NCI-H748 (cell line): ENCODE data around the gene SUPT5H.
"Not testable (repeated sequence)": the region's sequence is repeated elsewhere in the genome, so short reads cannot be mapped to it uniquely, and the experiment has no call there.

Experiments used
- DNase-seq: peaks from one replicate; lab custom pipeline; 2025; ENCODE audit not compliant: unreplicated experiment; lab: John Stamatoyannopoulos, UW

SUPT5H gene

DNA sequence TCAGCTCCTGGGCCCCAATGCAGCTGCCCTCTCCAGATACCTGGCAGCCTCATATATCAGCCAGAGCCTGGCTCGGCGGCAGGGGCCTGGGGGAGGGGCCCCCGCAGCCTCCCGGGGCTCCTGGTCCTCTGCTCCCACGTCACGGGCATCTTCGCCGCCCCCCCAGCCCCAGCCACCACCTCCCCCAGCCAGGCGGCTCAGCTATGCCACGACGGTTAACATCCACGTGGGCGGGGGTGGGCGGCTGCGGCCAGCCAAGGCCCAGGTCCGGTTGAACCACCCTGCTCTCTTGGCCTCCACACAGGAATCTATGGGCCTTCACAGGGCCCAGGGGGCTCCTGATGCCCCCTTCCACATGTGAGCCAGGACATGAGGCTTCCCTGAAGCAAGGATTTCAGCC lies 20.4 kb upstream of the SUPT5H start:
- no peak for DNase-seq

DNA sequence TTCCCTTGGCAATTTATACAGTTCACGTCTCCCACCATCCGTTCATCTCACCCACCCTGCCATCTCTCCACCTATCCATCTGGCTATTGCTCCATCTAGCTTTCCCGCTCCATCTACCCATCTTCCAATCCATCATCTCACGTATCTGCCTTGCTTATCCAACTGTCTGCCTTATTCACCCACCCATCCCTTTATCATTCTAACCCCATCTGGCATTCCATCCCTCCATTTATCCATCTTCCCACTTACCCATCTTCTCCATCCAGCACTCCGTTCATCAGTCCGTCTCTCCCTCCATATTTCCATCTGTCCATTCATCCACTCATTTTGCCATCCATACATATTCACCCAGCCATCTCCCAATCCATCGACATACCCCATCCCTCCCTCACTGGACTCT lies 19.6 kb upstream of the SUPT5H start:
- DNase-seq: no peak

DNA sequence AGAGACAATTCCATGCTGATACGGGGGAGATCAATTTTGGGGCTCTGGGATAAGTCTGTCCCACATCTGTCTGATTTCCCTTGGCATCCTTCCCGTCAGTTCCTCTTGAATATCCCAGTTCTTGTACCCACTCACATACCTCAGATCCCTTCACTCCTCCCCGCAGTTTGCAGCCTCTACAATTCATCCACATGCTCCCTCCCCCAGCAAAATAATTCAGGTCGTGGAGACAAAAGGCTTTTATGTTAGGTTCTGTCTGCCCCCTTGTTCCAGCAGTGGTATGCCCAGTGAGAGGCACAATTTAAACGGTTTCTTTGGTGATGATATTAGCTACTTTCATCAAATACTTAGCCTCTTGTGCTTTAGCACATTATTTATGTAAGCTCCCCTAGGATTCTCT lies 19.2 kb upstream of the SUPT5H start:
- DNase-seq: no peak

DNA sequence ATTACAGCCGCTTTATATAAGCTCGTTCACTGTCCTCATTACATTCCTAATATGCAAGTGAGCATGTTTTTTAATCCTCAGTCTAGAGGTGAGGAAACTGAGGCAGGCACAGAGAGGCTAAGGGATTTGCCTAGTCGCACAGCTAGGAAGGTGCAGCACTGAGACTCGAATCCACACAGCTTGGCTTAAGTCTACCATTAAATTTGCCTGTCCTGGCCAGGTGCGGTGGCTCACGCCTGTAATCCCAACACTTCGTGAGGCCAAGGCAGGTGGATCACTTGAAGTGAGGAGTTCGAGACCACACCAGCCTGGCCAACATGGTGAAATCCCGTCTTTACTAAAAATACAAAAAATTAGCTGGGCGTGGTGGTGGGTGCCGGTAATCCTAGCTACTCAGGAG lies 17.7 kb upstream of the SUPT5H start:
- DNase-seq: no peak

DNA sequence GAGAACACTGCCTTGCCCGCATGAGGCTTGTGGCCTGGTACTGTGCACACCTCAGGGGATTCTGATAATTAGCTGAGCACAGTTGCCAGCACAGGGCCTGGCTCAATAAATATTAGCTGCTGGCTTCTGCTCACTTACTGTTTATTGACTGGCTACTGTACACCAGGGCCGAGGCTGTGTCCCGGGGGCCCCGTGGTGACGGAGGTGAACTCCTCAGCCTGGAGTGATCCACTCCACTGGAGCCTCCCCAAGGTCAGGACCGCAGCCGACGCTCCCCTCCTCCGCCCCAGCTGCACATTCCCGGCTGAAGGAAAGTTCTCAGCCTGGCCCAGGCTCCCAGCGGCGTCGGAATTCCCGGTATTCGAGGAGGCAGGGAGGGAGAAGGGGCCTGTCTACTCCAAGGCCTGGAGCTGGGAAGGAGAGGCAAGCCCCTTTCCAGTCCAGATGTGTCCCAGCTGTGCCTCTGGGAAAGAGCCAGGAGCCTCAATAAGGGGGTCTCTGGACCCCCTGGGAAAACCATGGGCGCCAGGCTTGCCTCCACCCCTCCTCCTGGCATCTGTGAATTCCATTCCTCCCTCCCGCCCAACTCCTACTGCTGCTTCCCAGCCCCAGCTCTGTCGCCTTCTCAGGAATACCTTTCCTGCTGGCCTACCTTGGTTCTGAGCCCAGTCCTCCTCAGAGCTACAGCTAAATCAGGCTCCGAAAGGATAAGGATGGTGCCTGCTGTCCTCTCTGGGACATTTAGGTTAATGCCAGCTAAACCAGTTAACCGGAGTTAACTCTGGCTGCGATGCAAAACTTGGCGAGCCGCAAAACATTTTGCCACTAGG lies 16.9 kb upstream of the SUPT5H start:
- DNase-seq: no peak

DNA sequence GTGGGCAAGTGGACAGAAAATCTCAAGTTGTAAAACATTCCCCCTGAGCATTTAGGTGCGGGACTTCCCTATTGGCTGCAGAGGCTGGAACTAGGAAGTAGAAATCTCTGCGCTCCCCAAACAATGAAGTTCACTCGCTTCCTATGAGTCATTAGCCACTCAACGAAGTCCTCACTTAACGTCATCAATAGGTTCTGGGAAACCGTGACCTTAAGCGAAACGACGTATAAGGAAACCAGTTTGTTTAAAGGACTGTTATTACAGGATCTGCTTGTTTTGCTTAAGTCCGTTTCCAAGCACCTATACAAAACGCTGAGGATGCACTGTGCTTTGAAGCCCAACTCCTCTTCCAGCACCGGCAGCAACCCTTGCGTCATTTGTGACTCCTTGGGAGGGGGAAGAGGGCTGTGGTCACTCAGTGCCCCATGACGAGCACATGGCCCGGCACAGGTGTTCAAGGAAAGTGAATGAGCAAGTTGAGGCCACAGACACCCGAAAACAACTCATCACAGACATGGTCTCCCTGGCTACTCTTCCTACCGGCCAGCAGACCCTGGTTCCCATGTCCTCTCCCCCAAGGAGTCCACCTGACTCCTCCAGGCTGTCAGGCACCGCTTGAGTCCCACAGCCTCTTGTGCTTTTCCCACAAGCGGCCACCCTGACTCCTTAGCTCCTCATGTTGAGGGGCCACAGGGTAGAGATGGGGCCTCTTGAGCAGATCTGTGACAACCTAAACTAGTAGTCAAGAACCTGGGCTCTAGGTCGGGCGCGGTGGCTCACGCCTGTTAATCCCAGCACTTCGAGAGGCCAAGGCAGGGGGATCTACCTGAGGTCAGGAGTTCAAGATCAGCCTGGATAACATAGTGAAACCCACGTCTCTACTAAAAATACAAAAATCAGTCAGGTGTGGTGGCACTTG lies 14.4 kb upstream of the SUPT5H start:
- peak; percentile 18 for DNase-seq

DNA sequence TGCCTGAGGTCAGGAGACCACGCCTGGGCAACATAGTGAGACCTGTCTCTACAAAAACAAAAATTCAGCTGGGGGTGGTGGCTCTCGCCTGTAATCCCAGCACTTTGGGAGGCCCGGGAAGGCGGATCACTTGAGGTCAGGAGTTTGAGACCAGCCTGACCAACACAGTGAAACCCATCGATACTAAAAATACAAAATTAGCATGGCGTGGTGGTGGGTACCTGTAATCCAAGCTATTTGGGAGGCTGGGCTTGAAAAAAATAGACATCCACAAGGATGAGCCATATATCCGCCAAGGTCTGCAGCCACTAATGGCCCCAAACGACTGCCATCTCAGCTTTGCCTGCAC lies 12.7 kb upstream of the SUPT5H start:
- DNase-seq: no peak

DNA sequence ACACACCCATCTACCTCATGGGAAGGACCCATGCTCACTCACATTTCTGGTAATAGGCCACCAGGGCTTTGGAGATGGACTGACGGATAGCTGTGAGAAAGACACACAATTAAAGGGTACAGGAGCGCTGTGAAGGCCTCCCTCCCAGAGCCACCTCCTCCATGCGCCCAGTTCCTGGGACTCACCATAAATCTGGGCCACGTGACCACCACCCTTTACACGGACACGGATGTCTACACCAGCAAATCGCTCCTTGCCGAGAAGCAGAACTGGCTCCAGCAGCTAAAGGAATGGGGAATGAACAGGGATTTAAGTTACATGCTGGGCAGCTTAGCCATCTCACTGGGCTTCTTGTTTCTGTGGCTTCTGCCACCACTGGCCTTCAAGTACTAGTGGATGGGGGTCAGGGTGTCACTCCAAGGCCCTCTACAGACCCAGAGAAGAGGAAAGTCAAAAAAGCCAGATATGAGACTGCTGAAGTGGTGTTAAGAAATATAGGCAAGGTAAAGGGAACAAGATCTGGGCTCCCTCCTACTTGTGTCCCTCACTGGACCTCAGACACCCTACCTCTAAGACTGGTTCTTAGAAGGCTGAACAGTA lies 11.8 kb upstream of the SUPT5H start:
- DNase-seq: no peak

DNA sequence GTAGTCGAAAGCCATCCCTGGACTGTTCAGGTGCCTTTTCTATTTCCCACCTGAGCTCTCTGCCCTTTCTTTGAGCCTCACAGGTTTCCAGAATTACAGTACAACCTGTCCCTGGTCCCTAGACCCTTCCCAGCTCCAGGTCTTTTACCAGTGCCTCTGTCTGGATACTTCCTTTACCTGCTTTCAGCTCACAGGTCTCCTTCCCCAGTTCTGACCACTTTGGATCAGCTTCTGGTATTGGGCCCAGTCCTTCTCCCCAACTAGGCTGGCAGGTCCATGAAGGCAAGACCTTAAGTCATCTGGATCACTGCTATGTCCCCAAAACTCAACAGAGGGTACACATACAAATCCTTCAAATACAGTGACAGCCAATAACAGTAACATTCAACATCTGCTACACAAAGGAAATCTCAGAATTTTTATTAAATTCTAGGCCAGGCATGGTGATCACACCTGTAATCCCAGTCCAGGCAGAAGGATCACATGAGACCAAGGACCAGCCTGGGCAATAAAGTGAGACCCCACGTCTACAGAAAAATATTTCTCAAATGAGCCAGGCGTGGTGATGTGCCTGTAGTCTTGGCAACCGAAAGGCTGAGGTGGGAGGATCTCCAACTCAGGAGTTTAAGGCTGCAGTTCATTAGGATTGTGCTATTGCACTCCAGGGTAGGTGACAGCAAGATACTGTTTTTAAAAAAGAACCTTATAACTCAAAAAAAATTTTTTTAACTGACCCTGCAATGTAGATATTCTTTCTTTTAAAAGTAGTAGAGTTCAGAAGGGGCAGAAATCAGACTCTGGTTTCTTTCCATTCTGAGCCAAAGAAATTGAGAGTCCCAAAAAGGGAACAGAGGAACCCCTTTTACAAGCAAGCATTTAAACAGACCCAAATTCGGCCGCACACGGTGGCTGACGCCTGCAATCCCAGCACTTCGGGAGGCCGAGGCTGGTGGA lies 11.0 kb upstream of the SUPT5H start:
- DNase-seq: no peak

DNA sequence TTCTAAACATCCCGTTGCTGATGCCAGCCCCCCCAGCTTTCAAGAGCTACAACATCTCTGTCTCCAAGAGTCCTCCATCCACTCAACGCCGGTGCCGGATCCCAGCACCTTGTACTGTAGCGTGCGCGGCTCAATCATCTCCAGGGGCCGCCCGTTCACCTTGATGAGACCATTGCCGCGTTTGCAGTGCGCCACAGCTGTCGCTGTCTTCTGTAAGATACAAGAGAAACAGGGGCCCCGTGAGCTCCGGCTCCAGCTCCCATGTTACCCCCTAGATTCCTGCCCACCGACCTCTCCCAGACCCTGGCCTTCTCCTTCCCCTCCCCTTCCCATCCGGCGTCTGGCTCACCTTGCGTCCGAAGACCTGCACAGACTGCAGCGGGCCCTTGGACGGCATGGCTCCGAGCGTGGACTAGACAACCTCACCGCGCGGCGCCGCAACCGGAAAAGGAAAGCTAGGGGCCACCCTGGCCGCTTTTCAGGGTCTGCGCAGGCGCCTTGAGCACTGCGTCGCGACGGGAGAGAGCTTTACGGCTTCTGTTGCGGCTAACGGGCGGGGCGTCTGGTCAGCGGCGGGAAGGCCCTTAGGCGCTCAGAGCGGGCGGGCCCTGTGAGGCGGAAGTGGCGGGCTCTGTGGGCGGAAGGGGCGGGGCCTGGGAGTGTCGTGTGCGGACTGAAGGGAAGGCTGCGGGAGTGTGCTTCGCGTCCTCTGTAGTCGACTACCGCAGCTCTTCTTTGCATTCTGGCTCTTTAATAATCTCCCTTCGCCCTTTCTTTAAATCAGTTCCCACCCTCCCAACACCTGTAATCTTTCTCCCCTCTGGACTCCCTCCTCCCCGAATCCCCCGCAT lies 9.7 kb upstream of the SUPT5H start, which contains the start of gene RPS16:
Gene RPS16 (minus strand): TSS at position 451 of the 851 bp plus-strand sequence. CDS start 54 bp downstream, at position 397.
- DNase-seq: peak; percentile 100

DNA sequence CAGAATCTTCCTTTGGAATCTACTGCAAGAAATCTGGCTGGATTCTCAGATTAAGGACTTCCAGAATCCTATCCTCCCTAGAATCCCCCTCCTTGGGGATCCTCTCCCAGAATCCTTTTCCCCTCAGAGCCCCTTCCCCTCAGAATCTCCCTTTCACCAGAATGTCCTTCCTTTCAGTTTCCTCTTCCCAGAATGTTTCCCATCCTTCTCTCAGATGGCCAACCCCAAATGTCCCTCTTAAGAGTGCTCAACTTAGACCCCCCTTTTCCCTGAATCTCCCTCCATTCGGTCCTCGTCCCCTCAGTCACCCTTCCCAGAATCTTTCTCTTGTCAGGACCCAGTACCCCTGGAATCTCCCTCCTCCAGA lies 9.0 kb upstream of the SUPT5H start:
- DNase-seq: no peak

DNA sequence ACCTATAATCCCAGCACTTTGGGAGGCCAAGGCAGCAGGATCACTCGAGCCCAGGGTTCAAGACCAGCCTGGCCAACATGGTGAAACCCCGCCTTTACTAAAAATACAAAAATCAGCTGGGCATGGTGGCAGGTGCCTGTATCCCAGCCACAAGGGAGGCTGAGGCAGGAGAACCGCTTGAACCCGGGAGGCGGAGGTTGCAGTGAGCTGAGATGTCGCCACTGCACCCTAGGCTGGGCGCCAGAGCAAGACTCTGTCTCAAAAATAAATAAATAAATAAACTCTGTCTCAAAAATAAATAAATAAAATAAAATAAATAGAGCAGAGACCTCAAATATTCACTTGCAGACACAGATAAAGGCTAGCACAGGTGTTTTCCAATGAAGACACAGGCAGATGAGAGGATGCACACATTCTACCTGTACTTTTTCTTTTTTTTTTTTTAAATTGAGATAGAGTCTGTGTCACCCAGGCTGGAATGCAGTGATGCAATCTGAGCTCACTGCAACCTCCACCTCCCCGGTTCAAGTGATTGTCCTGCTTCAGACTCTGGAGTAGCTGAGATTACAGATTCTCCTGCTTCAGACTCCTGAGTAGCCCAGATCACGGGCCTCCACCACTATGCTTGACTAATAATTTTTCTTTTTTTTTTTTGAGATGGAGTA lies 7.0 kb upstream of the SUPT5H start:
- DNase-seq: no peak

DNA sequence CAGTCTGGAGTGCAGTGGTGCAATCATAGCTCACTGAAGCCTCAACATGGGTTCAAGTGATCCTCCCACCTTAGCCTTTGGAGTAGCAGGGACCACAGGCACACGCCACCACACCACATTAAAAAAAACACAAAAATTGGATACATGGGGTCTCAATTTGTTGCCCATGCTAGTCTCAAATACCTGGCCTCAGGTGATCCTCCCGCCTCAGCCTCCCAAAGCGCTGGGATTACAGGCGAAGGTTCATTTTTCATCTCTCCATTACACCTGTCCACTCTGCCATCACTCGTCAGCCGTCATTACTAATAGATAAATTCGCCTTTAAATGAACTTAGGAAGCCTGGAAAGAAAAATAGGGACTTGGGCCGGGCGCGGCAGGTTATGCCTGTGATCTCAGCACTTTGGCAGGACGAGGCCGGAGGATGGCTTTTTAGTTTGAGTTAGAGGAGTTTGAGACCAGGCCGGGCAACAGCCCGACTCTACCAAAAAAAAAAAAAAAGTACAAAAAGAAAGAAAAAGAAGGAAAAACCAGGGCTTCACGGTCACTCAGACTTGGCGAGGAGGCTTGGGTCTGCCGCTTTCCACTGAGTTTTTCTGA lies 685 bp upstream of the SUPT5H start:
- DNase-seq: peak; percentile 45

DNA sequence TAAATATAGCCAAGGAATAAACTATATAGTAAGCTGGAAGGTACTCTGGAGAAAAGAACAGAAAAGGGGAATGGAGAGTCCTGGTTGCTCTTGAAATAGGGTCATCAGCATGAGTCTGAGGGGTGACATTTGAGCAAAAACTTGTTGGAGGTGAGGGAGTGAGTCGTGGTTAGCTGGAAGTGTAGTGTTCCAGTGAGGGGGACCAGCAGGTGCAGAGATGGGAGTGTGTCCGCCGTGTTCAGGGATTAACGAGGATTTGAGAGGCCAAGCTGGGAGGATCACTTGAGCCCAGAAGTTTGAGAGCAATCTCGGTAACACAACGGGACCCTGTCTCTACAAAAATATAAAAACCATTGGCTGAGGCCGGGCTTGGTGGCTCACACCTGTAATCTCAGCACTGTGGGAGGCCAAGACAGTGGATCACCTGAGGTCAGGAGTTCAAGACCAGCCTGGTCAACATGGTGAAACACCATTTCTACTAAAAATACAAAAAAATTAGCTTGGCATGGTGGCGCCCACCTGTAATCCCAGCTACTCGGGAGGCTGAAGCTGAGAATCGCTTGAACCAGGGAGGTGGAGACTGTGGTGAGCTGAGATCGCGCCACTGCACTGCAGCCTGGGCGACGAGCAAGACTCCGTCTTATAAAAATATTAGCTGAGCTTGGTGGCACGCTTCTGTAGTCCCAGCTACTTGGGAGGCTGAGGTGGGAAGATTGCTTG lies 1.1 kb downstream of the SUPT5H start:
- DNase-seq: no peak

DNA sequence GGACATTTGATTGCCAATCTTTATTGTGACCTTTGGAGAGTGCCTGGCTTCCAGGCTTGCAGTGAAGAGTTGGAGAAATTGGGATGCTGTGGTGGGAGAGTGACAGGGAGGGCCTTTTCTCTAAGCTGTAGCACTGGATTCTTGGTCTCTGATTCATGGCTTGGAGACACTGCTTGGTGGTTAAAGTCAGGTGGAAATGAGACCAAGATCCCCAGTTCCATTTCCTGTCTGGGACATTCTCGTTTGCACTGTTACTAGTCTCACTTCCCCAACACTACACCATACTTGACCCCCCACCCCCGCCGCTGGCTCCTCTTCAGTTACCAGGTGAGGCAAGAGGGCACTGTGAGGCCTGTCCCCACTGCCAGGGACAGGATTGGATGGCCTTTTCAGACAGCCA lies 2.9 kb downstream of the SUPT5H start:
- DNase-seq: no peak

DNA sequence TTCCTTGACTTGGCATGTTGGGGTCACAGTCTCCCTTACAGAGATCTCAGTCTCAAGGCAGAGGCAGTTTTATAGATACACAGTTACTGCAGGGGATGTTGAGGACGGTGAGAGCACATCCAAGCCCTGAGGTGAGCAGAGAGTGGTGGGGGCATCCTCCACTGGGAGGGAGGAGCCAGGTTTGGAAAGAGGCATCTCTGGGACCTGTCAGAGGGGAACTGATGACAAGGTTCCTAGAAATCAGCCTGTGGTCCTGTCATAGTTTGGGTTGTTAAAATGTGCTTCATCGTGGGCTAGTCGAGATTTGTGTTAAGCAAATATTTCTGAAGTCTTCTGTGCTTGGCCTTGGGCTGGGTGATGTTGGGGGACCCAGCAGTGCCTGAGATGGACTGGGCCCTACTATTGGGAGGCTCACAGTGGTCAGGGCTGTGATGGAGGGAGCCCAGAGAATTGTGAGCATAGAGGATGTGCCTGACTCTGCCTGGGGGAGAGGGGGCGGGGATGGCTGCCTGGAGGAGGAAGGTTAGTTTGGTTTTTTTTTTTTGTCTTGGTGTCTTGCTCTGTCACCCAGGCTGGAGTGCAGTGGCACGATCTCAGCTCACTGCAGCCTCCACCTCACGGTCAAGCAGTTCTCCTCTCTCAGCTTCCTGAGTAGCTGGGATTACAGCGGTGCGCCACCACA lies 3.9 kb downstream of the SUPT5H start:
- no peak for DNase-seq

DNA sequence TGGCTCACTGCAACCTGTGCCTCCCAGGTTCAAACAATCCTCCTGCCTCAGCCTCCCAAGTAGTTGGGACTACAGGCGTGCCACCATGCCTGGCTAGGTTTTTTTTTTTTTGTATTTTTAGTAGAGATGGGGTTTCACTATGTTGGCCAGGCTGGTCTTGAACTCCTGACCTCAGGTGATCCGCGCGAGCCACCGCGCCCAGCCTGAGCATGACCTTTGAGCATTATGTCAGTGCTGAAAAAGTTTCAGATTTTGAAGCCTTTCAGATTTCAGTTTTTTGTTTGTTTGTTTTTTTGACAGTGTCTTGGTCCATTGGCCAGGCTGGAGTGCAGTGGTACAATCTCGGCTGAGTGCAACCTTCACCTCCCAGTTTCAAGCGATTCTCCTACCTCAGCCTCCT lies 5.9 kb downstream of the SUPT5H start:
- DNase-seq: not testable (repeated sequence)

DNA sequence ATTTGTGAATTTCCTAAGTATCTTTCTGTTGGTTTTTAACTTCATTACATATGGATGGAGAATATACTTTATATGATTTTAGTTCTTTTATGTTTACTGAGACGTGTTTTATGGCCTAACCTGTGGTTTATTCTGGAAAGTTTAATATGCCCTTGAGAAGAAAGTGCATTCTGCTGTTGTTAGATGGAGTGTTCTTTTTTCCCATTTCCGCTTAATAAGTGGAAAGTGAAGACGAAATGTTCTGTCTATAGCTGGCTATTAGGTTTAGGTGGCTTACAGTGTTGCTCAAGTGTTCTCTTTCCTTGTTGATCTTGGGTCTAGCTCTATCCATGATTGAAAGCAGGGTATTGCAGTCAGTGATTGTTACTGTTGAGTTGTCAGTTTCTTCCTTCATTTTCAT lies 18.0 kb downstream of the SUPT5H start:
- no peak for DNase-seq
